HG02642 (cell line): ENCODE data around the gene GAL.

Experiments
- ATAC-seq: cut with Tn5 transposase; IDR thresholded peaks from one replicate; pipeline ENCODE4 v1.9.1; 2021; ENCODE audit warnings: mild to moderate bottlenecking; ENCODE audit not compliant: unreplicated experiment, poor library complexity

GAL gene

DNA sequence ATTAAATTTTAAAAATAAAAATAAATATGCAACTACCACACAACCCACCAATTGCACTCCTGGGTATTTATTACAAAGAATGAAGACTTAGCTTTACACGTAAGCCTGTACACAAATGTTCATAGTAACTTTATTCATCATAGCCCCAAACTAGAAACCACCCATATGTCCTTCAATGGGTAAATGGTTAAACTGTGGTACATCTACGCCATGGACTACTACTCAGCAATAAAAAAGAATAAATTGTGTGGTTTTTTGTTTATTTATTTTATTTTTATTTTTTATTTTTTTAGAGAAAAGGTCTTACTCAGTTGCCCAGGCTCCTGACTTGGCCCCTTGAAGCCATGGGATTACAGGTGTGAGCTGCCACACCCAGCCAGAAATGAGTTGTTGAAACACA is 14.6 kb downstream of the GAL start:
- no peak for ATAC-seq

DNA sequence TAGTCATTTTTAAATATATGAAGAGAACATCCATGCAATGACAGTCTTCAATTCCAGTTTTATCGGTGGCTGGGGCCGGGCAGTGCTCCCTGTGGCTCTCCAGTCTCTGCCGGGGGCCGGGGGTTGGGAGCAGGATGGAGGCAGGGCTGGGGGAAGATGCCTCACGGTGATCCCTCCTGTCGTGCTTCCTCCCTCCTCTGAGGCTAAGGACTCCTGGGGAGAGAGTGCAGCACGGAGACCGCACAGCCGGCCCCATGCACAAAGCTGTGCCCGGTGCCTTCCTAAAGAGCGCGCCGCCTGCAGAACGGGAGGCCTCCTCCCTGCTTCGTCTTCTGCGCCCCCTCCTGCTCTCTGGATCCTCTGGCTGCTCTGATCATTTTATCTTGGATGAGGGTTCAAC is 20.5 kb downstream of the GAL start:
- no peak for ATAC-seq

GRCh38 chr11:68707527-68707926 is 23.2 kb downstream of the GAL start:
- no peak for ATAC-seq

DNA sequence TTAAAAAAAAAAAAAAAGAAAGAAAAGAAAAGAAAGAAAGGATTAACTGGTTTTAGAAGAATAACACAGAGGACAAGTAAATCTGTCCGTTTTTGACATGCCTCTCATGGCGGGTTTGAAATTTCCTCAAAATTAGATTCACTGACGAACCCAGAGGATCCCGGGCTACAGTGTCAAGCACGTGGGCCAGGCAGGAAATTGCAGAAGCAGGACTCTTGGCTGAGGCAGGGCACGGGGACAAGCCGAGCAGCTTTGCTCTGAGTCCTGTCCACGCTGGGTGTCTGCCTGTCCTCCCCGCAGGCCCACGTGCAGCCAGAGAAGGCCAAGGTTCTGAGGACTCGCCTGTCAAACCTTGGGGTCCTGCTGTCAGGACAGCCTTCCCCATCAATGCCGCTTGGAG is 24.7 kb downstream of the GAL start:
- no peak for ATAC-seq

DNA sequence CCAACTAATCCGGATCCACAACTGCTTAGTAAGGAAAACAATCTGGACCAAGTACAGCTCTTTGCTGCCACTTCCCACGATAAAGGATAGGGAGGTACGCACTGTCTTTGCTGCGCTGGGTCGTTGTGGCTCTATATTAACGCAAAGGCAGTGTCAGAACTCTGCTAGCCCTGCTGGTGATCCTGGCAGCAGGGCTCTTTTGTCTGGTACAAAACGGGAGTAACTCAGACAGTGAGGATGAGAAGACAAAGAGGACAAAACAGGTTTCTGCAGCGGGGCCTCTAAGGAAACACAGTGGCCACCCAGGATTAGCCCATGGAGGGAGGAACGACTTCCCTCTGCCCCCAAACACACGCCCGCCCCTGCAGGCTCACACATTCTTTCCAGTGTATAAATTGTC is 26.1 kb downstream of the GAL start:
- no peak for ATAC-seq

DNA sequence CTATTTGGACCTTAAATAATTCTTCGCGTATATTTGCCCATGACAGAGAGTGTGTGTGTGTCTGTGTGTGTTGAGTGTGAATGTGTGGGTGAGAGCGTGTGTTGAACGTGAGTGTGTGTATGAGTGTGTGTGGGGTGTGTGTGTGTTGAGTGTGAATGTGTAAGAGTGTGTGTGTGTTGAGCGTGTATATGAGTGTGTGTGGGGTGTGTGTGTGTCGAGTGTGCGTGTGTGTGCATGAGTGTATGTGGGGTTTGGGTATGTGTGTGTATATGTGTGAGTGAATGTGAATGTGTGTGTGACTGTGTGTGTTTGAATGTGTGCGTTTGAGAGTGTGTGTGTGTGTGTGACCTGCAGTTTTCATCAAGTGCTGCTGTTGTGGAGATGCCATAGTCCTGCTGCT is 26.8 kb downstream of the GAL start:
- no peak for ATAC-seq

DNA sequence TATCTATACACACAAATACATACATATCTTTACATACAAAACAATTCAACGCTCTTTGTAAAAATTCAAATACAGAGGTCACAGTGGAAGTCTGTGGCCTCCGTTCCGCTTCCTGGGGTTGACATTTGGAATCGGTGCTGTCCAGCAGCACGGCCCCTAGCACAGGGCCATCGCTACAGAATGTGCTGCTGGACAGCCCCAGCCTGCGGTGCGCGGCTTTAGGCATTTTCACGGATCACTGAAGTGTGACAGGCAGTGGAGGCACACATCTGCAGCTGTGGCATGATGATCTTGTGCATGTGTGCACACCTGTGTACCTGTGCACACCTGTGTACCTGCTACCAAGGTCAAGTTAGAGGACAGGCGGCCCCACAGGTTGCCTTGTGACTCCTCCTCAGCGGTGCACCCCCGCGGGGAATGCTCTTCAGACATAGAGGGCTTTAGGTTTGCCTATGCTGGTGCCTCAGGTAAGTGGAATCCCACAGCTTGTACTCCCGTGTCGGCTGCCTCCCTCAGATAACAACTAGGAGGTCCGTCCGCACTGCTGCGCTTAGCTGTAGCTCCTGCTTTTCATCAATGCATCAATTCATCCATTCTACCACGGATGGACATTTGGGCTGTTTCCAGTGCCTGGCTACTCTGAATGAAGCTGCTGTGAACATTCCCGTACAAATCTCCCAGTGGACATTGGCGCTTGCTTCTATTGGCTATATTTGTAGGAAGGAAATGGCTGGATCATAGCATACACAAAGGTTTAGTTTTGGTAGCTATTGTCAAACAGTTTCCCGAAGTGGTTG is 29.9 kb downstream of the GAL start:
- ATAC-seq, result no peak

- ATAC-seq, result no peak
Observed at GRCh38 chr11:68715456-68716122, 31.2 kb downstream of the GAL start.

- ATAC-seq, result no peak
Observed at GRCh38 chr11:68721075-68721474, 36.7 kb downstream of the GAL start.

DNA sequence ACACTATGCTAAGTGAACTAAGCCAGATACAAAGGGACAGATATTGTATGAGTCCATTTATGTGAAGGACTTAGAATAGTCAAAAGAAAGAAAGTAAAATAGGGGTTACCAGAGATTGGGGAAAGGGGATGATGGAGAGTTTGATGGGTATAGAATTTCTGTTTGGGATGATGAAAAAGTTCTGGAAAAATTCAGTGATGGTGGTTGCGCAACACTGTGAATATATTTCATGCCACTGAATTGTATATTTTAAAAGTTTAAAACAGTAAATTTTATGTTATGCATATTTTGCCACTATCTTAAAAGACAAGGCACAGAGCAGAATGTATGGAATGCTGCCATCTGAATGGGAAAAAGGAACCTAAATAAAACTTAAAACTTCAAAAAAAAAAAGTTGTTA is 37.8 kb downstream of the GAL start:
- no peak for ATAC-seq

DNA sequence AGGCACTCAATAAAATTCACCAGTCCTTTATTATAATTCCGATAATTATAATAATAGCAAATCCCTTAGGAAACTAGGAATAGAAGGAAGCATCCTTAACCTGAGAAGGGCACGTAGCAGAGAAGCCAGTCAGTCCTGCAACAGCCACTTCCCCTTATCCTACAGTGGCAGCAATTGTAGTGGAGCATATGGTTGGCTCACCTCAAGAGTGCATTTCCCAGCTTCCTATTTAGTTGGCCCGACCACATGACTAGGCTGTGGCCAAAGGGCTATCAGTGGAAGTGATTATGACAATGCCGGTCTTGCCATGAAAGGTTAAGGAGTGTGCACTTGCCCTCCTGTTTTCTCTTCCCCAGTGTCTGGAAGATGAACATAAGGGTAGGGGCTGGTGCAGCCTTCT is 39.9 kb downstream of the GAL start:
- no peak for ATAC-seq

DNA sequence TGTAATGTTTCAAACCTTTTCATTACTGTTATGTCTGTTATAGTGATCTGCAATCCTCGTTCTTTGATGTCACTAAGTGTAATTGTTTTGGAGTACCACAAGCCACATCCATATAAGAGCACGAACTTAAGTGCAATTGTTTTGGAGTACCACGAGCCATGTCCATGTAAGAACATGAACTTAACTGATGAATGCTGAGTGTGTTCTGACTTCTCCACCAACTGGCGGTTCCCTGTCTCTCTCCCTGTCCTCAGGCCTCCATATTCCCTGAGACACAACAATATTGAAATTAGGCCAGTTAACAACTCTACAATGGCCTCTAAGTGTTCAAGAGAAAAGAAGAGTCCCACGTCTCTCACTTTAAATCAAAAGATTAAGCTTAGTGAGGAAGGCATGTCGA is 43.4 kb downstream of the GAL start:
- ATAC-seq, result no peak

- no peak for ATAC-seq
Observed at GRCh38 chr11:68734111-68734510, 49.8 kb downstream of the GAL start.

DNA sequence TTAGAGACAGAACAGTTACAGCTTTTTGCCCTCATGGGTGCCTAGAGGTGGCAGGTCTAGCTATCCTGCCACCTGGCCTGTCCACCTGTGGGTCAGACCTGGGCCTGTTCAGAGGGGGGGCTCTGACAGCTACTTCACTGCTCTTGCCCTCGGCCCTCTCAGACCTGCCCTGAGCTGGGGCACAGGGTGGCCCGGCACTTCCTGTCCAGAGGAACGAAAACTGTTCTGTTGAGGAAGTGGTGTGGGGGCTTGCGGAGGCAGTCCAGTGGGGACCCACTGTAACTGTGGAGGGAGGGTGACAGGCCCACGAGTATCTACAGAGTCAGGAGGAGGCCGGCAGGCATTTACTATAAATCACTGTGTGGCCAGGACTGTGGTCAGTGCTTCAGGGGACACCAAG is 50.8 kb downstream of the GAL start:
- no peak for ATAC-seq

GRCh38 chr11:68735646-68736045 is 51.3 kb downstream of the GAL start:
- ATAC-seq, result no peak
